Upper lobe of left lung (tissue), 4 donors: ENCODE data around the gene KAZN.

Source experiments
- CTCF ChIP-seq, 6 experiments: fragments of 450-650 bp in 4 of 6; fragments of 200-600 bp in 2 of 6; sonication (generic) in 2 of 6; IDR thresholded peaks; one replicate each; pipeline ENCODE4 v1.5.1; 2016 to 2019; ENCODE audit warnings: antibody characterized with exemption in 6 of 6
- EP300 ChIP-seq, 4 donors: sonication (generic); formaldehyde crosslinking; IDR thresholded peaks; one replicate each; pipeline ENCODE4 v1.5.1; 2017; ENCODE audit warnings: antibody characterized with exemption in 4 of 4, control low read depth in 2 of 4
- POLR2AphosphoS5 ChIP-seq, 2 donors: sonication (generic); formaldehyde crosslinking; IDR thresholded peaks; one replicate each; pipeline ENCODE4 v1.5.1; 2017; ENCODE audit warnings: antibody characterized with exemption in 2 of 2

DNA sequence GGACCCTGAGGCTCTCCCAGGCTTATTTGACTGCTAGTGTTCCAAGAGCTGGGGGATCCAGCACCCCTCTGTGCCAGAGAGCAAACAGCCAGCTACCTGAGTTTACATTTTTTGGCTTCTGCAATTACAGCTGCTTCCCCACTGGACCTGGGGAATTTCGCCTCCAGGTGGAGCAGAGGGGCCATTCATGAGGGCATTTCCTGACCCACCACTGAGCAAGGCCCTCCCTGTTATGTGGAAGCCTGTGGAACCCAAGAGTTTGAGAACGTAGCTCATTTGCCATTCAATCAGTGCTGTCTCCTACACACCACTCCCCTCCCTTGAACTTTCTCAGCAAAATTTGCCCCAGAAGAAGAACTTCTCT lies 512.4 kb downstream of the KAZN start:
- TF ChIP-seq CTCF (IDR thresholded peaks at IDR 0.05) (no peak), EP300 (IDR thresholded peaks at IDR 0.05) (no peak), POLR2AphosphoS5 (IDR thresholded peaks at IDR 0.05) (no peak)
